Hepatocyte (in vitro differentiated cells): ENCODE results near the gene FHDC1. TPM values are rescaled to one million over a fixed set of nuclear protein-coding genes. Genes with fewer than 3 reads are reported as not detected.

Experiments
- DNase-seq: peaks from one replicate; pipeline ENCODE4 v3.0.0-alpha.2; 2016; ENCODE audit warnings: low spot score
- H2AFZ ChIP-seq: fragments of 200-600 bp; sonication (generic); 2 replicates; pipeline ENCODE4 v1.6.0; 2016; ENCODE audit warnings: antibody characterized with exemption, mild to moderate bottlenecking
- H3K27ac ChIP-seq: fragments of 200-600 bp; sonication (generic); 2 replicates; pipeline ENCODE4 v1.5.1; 2016; ENCODE audit warnings: mild to moderate bottlenecking
- H3K27me3 ChIP-seq: fragments of 200-600 bp; sonication (generic); 2 replicates; pipeline ENCODE4 v1.6.1; 2016
- H3K36me3 ChIP-seq: fragments of 200-600 bp; sonication (generic); replicated peaks from 2 replicates; pipeline ENCODE4 v1.5.1; 2016; ENCODE audit warnings: low read depth; ENCODE audit not compliant: insufficient read depth
- H3K4me1 ChIP-seq: fragments of 200-600 bp; sonication (generic); 2 replicates; pipeline ENCODE4 v1.5.1; 2016; ENCODE audit warnings: mild to moderate bottlenecking, moderate library complexity; ENCODE audit not compliant: insufficient read depth
- H3K4me2 ChIP-seq: fragments of 200-600 bp; sonication (generic); 2 replicates; pipeline ENCODE4 v1.6.0; 2016
- H3K4me3 ChIP-seq: fragments of 200-600 bp; sonication (generic); 2 replicates; pipeline ENCODE4 v1.5.1; 2016; ENCODE audit warnings: mild to moderate bottlenecking
- H3K79me2 ChIP-seq: fragments of 200-600 bp; sonication (generic); 2 replicates; pipeline ENCODE4 v1.6.0; 2017; ENCODE audit warnings: mild to moderate bottlenecking
- H3K9me2 ChIP-seq: fragments of 200-600 bp; sonication (generic); replicated peaks from 2 replicates; pipeline ENCODE4 v1.6.0; 2017; ENCODE audit warnings: mild to moderate bottlenecking; ENCODE audit not compliant: insufficient read depth
- H3K9me3 ChIP-seq: fragments of 200-600 bp; sonication (generic); 2 replicates; pipeline ENCODE4 v1.5.1; 2016; ENCODE audit warnings: low read depth, mild to moderate bottlenecking
- H4K20me1 ChIP-seq: fragments of 200-600 bp; sonication (generic); 2 replicates; pipeline ENCODE4 v1.6.0; 2016; ENCODE audit warnings: mild to moderate bottlenecking; ENCODE audit not compliant: insufficient read depth, poor library complexity, severe bottlenecking
- EZH2 ChIP-seq: fragments of 200-600 bp; sonication (generic); IDR thresholded peaks from 2 replicates; pipeline ENCODE4 v1.6.1; 2016; ENCODE audit warnings: antibody characterized with exemption, mild to moderate bottlenecking, borderline replicate concordance
- EZH2phosphoT487 ChIP-seq: fragments of 200-600 bp; sonication (generic); IDR thresholded peaks from one replicate; pipeline ENCODE4 v1.6.1; 2018; ENCODE audit warnings: antibody characterized with exemption, mild to moderate bottlenecking, low read depth, moderate library complexity; ENCODE audit not compliant: unreplicated experiment, severe bottlenecking
- WGBS: methylation state at CpG from one replicate; pipeline ENCODE4 v1.1.6; 2016; ENCODE audit warnings: low lambda C conversion rate; ENCODE audit errors: missing lambda C conversion rate; 5-methylcytosine and 5-hydroxymethylcytosine counted together
- polyA plus RNA-seq: library from polyadenylated mRNA; unstranded; fragments of >200 nt; fragmentation: Nextera tagmentation; extraction: Ambion mirVana; gene quantifications from 2 replicates; pipeline ENCODE4 v1.2.1, GENCODE V29; 2016
- total RNA-seq: library from RNA; depleted of rRNA; stranded (reverse); fragments of >200 nt; gene quantifications from 2 replicates; pipeline ENCODE4 v1.2.3, GENCODE V29; 2014
- TF ChIP-seq, protein P1 (sequence below): fragments of 200-600 bp; sonication (generic); IDR thresholded peaks from 2 replicates; pipeline ENCODE4 v1.5.1; 2016; ENCODE audit warnings: antibody characterized with exemption, mild to moderate bottlenecking; ENCODE audit not compliant: poor library complexity

The FHDC1 gene
- total and polyA plus RNA-seq, 2 experiments from 2014 or later, result 2.1 to 3.1 TPM

DNA sequence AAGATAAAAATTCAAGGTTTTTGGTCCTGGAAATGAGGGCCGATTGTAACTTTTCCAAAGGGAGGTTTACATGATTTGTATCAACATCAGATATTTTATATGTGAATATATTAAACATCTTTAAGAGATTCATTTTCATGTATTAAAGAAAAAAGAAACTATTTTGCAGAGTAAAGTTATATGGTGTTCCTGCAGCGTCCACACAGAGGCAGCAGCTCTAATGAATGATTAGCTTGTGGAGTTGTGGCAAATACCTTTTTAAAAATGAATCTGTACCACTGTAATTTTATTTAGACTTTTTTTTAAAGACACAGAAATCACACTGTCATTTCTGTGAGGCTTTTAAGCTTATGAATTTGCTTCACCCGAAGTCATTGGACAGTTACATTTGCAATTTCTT lies 25.6 kb upstream of the FHDC1 start:
- Histone ChIP-seq H3K36me3 (no peaks in the 10 kb centered on the region), H3K9me2 (no peaks in the 10 kb centered on the region), H3K4me2 (no peak overlapping the region), H2AFZ (no peak overlapping the region), H4K20me1 (no peaks in the 10 kb centered on the region), H3K27me3 (no peaks in the 10 kb centered on the region), H3K9me3 (no peaks in the 10 kb centered on the region), H3K4me3 (no peak overlapping the region), H3K4me1 (no peaks in the 10 kb centered on the region), H3K79me2 (no peaks in the 10 kb centered on the region), H3K27ac (no peak overlapping the region)
- TF ChIP-seq, protein P1, sequence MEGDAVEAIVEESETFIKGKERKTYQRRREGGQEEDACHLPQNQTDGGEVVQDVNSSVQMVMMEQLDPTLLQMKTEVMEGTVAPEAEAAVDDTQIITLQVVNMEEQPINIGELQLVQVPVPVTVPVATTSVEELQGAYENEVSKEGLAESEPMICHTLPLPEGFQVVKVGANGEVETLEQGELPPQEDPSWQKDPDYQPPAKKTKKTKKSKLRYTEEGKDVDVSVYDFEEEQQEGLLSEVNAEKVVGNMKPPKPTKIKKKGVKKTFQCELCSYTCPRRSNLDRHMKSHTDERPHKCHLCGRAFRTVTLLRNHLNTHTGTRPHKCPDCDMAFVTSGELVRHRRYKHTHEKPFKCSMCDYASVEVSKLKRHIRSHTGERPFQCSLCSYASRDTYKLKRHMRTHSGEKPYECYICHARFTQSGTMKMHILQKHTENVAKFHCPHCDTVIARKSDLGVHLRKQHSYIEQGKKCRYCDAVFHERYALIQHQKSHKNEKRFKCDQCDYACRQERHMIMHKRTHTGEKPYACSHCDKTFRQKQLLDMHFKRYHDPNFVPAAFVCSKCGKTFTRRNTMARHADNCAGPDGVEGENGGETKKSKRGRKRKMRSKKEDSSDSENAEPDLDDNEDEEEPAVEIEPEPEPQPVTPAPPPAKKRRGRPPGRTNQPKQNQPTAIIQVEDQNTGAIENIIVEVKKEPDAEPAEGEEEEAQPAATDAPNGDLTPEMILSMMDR, result no peak
- TF ChIP-seq EZH2phosphoT487, result no peak
- no peak for TF ChIP-seq EZH2
- 88% methylated on average over 3 of the region's 3 CpGs for WGBS
- DNase-seq, result no peak

DNA sequence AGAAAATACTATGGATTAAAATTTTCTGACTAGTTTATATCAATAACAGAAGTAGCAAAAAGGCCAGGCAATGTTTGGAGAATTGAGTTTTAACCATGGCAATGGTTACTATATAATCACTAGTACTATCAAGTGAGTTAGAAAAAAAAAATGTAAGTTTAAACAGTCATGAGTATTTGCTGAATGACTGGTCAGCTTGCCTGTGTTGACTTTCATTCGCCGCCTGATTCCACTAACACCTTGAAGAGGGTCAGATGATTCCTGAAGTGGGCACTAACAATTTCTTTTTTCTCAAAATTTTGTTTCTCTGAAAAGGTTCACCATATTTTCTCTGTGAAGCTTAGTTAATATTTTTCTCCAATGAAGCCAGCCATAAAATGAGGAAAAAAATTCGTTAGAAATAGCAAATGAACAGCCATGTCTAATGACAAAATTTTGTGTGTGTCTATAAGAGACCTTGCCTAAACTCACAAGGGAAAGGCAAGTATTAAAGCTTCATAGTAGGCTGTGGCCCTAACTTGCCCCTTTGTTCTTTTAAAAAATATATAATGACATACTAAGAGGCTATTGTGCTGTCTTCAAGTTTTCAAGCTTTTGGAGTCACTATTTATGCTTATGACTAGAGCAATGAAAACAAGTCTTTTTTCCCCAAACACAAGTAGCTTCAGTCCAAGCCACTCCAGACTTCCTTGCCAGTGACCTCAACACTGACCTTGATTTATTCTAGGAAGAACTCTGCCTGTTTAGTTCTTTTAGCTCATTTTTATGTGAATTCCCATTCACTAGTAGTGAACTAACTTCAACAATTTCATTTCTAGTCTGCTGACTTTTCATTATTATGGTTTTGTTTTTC lies 18.4 kb upstream of the FHDC1 start:
- no peaks in the 10 kb centered on the region for H3K4me1 ChIP-seq
- no peaks in the 10 kb centered on the region for H4K20me1 ChIP-seq
- no peaks in the 10 kb centered on the region for H3K36me3 ChIP-seq
- H3K27me3 ChIP-seq, result no peaks in the 10 kb centered on the region
- 93% methylated on average over 3 of the region's 3 CpGs for WGBS
- no peak overlapping the region for H3K4me2 ChIP-seq
- H2AFZ ChIP-seq, result no peak overlapping the region
- peaks cover 6% of the 10 kb centered on the region for H3K9me3 ChIP-seq
- no peaks in the 10 kb centered on the region for H3K79me2 ChIP-seq
- no peaks in the 10 kb centered on the region for H3K9me2 ChIP-seq
- no peak overlapping the region for H3K4me3 ChIP-seq
- no peak for DNase-seq
- H3K27ac ChIP-seq, result no peak overlapping the region
- TF ChIP-seq EZH2, result no peak
- TF ChIP-seq, protein P1, result no peak
- no peak for TF ChIP-seq EZH2phosphoT487

GRCh38 chr4:152919826-152920225 lies 16.3 kb upstream of the FHDC1 start:
- DNase-seq, result no peak
- Histone ChIP-seq H3K36me3 (no peaks in the 10 kb centered on the region), H3K9me2 (no peaks in the 10 kb centered on the region), H3K4me1 (no peaks in the 10 kb centered on the region), H4K20me1 (no peaks in the 10 kb centered on the region), H3K4me2 (no peak overlapping the region), H3K27ac (no peak overlapping the region), H3K4me3 (no peak overlapping the region), H3K9me3 (peaks cover 6% of the 10 kb centered on the region), H3K27me3 (no peaks in the 10 kb centered on the region), H2AFZ (no peak overlapping the region), H3K79me2 (no peaks in the 10 kb centered on the region)
- TF ChIP-seq, protein P1, result no peak
- no peak for TF ChIP-seq EZH2phosphoT487
- no peak for TF ChIP-seq EZH2
- WGBS, result 100% methylated on average over 2 of the region's 2 CpGs
